Ascending aorta (tissue), 2 donors: ENCODE results near the gene RBSN. TPM values are rescaled to one million over a fixed set of nuclear protein-coding genes. Genes with fewer than 3 reads are reported as not detected.

ENCODE experiments used
- DNase-seq, 2 donors: peaks; one replicate each; pipeline ENCODE4 v3.0.0-alpha.2; 2019; ENCODE audit warnings: low spot score in 2 of 2
- H3K27ac ChIP-seq, 2 donors: fragments of 200-600 bp; sonication (generic); one replicate each; pipeline ENCODE4 v1.5.1; 2016 to 2017; ENCODE audit warnings: mild to moderate bottlenecking in 1 of 2
- H3K27me3 ChIP-seq: fragments of 200-600 bp; sonication (generic); one replicate; pipeline ENCODE4 v1.5.1; 2017
- H3K36me3 ChIP-seq, 2 donors: fragments of 200-600 bp; sonication (generic); one replicate each; pipeline ENCODE4 v1.5.1; 2016
- H3K4me1 ChIP-seq, 2 donors: fragments of 200-600 bp; sonication (generic); one replicate each; pipeline ENCODE4 v1.5.1; 2016 to 2017; ENCODE audit warnings: mild to moderate bottlenecking in 1 of 2
- H3K4me3 ChIP-seq, 2 donors: fragments of 200-600 bp; sonication (generic); one replicate each; pipeline ENCODE4 v1.5.1; 2016 to 2017; ENCODE audit warnings: mild to moderate bottlenecking in 1 of 2
- H3K9me3 ChIP-seq, 2 donors: fragments of 200-600 bp; sonication (generic); one replicate each; pipeline ENCODE4 v1.5.1; 2016
- CTCF ChIP-seq, 3 experiments: fragments of 200-600 bp in 2 of 3; fragments of 450-650 bp in 1 of 3; sonication (generic) in 2 of 3; IDR thresholded peaks; one replicate each; pipeline ENCODE4 v1.5.1; 2016 to 2019; ENCODE audit warnings: antibody characterized with exemption in 3 of 3, mild to moderate bottlenecking in 1 of 3, moderate library complexity in 1 of 3
- intact Hi-C: fragments of 100-400 bp; cut with DNase I; formaldehyde crosslinking; loops from one replicate; pipeline ENCODE4 v1.15.1; 2023
- total RNA-seq: library from RNA; depleted of rRNA; stranded (reverse); fragments of >200 nt; gene quantifications from one replicate; pipeline ENCODE4 v1.1.0, GENCODE V29; 2016

Gene RBSN
- total RNA-seq, 1 donor from 2014 or later = 17.2 TPM

- DNase-seq = no peak
- no peak overlapping the region for H3K4me3 ChIP-seq
- intact Hi-C loops = no loop called here
- peaks cover 6% of the 10 kb centered on the region for H3K27me3 ChIP-seq
- TF ChIP-seq CTCF (IDR thresholded peaks at IDR 0.05) = no peak
- no peaks in the 10 kb centered on the region for H3K9me3 ChIP-seq
- no peaks in the 10 kb centered on the region for H3K36me3 ChIP-seq
- H3K27ac ChIP-seq = no peak overlapping the region
- no peaks in the 10 kb centered on the region for H3K4me1 ChIP-seq
These were observed 23.0 kb upstream of the RBSN start for GRCh38 chr3:15121936-15122335.

- DNase-seq = no peak
- H3K36me3 ChIP-seq = no peaks in the 10 kb centered on the region
- no peaks in the 10 kb centered on the region for H3K4me1 ChIP-seq
- no peak for TF ChIP-seq CTCF (IDR thresholded peaks at IDR 0.05)
- H3K27me3 ChIP-seq = peaks cover 6% of the 10 kb centered on the region
- no peak overlapping the region for H3K4me3 ChIP-seq
- no peak overlapping the region for H3K27ac ChIP-seq
- no peaks in the 10 kb centered on the region for H3K9me3 ChIP-seq
- intact Hi-C loops = no loop called here
These were observed 22.0 kb upstream of the RBSN start for GRCh38 chr3:15120986-15121385.

- TF ChIP-seq CTCF (IDR thresholded peaks at IDR 0.05) = no peak
- H3K27me3 ChIP-seq = peaks cover 6% of the 10 kb centered on the region
- H3K36me3 ChIP-seq = no peaks in the 10 kb centered on the region
- H3K9me3 ChIP-seq = no peaks in the 10 kb centered on the region
- no peak overlapping the region for H3K4me3 ChIP-seq
- no peak for DNase-seq
- intact Hi-C loops = no loop called here
- no peak overlapping the region for H3K27ac ChIP-seq
- no peaks in the 10 kb centered on the region for H3K4me1 ChIP-seq
These were observed 18.1 kb upstream of the RBSN start for GRCh38 chr3:15117011-15117410.

GRCh38 chr3:15116032-15116669 is 17.2 kb upstream of the RBSN start:
- Histone ChIP-seq H3K9me3 (no peaks in the 10 kb centered on the region), H3K27ac (no peak overlapping the region), H3K36me3 (no peaks in the 10 kb centered on the region), H3K4me1 (no peaks in the 10 kb centered on the region), H3K4me3 (no peak overlapping the region), H3K27me3 (peaks cover 6% of the 10 kb centered on the region)
- intact Hi-C loops = no loop called here
- DNase-seq = no peak
- no peak for TF ChIP-seq CTCF (IDR thresholded peaks at IDR 0.05)

- Histone ChIP-seq H3K27me3 (peaks cover 6% of the 10 kb centered on the region), H3K4me3 (no peak overlapping the region), H3K4me1 (no peaks in the 10 kb centered on the region), H3K9me3 (no peaks in the 10 kb centered on the region), H3K27ac (no peak overlapping the region), H3K36me3 (no peaks in the 10 kb centered on the region)
- no peak for DNase-seq
- intact Hi-C loops = no loop called here
- no peak for TF ChIP-seq CTCF (IDR thresholded peaks at IDR 0.05)
These were observed 15.8 kb upstream of the RBSN start for GRCh38 chr3:15114466-15115358.
